Thyroid gland (tissue), 4 donors: ENCODE measurements around the gene PAX8. TPM values are rescaled to one million over a fixed set of nuclear protein-coding genes. Genes with fewer than 3 reads are reported as not detected.

Experiments
- DNase-seq, 2 donors: peaks; one replicate each; pipeline ENCODE4 v3.0.0-alpha.2; 2019
- H3K27ac ChIP-seq, 3 donors: fragments of 200-600 bp; sonication (generic); 1 replicate in 2 of 3; 2 replicates in 1 of 3; pipeline ENCODE4 v1.5.1; 2016 to 2019; ENCODE audit warnings: mild to moderate bottlenecking in 1 of 3, moderate library complexity in 1 of 3
- H3K27me3 ChIP-seq: fragments of 200-600 bp; sonication (generic); one replicate; pipeline ENCODE4 v1.5.1; 2019
- H3K36me3 ChIP-seq, 2 donors: fragments of 200-600 bp; sonication (generic); one replicate each; pipeline ENCODE4 v1.5.1; 2016 to 2019
- H3K4me1 ChIP-seq, 2 donors: fragments of 200-600 bp; sonication (generic); one replicate each; pipeline ENCODE4 v1.5.1; 2017 to 2019
- H3K4me3 ChIP-seq, 3 donors: fragments of 200-600 bp; sonication (generic); replicated peaks in 1 of 3; 1 replicate in 2 of 3; 2 replicates in 1 of 3; pipeline ENCODE4 v1.5.1; 2016; ENCODE audit warnings: mild to moderate bottlenecking in 1 of 3
- H3K9me3 ChIP-seq: fragments of 200-600 bp; sonication (generic); one replicate; pipeline ENCODE4 v1.5.1; 2017
- POLR2A ChIP-seq, 2 donors: fragments of 450-650 bp; IDR thresholded peaks; one replicate each; pipeline ENCODE4 v1.6.1; 2017; ENCODE audit warnings: antibody characterized with exemption in 2 of 2, mild to moderate bottlenecking in 2 of 2, moderate library complexity in 1 of 2
- WGBS, 2 donors: methylation state at CpG; one replicate each; pipeline ENCODE4 v1.1.5; 2017; 5-methylcytosine and 5-hydroxymethylcytosine counted together
- intact Hi-C: fragments of 100-400 bp; cut with DNase I; formaldehyde crosslinking; loops from one replicate; pipeline ENCODE4 v1.15.1; 2023
- total RNA-seq, 4 donors: library from RNA; depleted of rRNA; stranded (reverse); fragments of >200 nt; gene quantifications; one replicate each; pipeline ENCODE4 v1.2.3, GENCODE V29; 2016
- TF ChIP-seq, protein P1 (sequence below), 6 experiments: fragments of 200-600 bp in 3 of 6; fragments of 450-650 bp in 3 of 6; sonication (generic) in 3 of 6; IDR thresholded peaks; one replicate each; pipeline ENCODE4 v1.5.1; 2016 to 2019; ENCODE audit warnings: antibody characterized with exemption in 6 of 6, mild to moderate bottlenecking in 2 of 6, inconsistent platforms in 1 of 6, moderate library complexity in 1 of 6

Gene PAX8
- total RNA-seq, 4 donors from 2014 or later, result 1,318 to 2,156 (median 1,767) TPM

- H3K27me3 ChIP-seq, result no peaks in the 10 kb centered on the region
- peak overlapping the region; percentile 15 to 99 (median 50) for H3K27ac ChIP-seq
- no peak overlapping the region for H3K4me3 ChIP-seq
- peaks cover 23 to 37% of the 10 kb centered on the region in 2 donors for H3K36me3 ChIP-seq
- H3K9me3 ChIP-seq, result no peaks in the 10 kb centered on the region
- WGBS, 2 donors, result 64 to 65% methylated on average over 6 of the region's 6 CpGs
- DNase-seq, result no peak
- peaks cover 78 to 94% of the 10 kb centered on the region in 2 donors for H3K4me1 ChIP-seq
- intact Hi-C loops, result no loop called here
- TF ChIP-seq POLR2A (IDR thresholded peaks at IDR 0.05), result no peak
- TF ChIP-seq, protein P1, sequence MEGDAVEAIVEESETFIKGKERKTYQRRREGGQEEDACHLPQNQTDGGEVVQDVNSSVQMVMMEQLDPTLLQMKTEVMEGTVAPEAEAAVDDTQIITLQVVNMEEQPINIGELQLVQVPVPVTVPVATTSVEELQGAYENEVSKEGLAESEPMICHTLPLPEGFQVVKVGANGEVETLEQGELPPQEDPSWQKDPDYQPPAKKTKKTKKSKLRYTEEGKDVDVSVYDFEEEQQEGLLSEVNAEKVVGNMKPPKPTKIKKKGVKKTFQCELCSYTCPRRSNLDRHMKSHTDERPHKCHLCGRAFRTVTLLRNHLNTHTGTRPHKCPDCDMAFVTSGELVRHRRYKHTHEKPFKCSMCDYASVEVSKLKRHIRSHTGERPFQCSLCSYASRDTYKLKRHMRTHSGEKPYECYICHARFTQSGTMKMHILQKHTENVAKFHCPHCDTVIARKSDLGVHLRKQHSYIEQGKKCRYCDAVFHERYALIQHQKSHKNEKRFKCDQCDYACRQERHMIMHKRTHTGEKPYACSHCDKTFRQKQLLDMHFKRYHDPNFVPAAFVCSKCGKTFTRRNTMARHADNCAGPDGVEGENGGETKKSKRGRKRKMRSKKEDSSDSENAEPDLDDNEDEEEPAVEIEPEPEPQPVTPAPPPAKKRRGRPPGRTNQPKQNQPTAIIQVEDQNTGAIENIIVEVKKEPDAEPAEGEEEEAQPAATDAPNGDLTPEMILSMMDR (IDR thresholded peaks at IDR 0.05), result no peak
Measured at GRCh38 chr2:113258471-113259147, 20.1 kb downstream of the PAX8 start.

DNA sequence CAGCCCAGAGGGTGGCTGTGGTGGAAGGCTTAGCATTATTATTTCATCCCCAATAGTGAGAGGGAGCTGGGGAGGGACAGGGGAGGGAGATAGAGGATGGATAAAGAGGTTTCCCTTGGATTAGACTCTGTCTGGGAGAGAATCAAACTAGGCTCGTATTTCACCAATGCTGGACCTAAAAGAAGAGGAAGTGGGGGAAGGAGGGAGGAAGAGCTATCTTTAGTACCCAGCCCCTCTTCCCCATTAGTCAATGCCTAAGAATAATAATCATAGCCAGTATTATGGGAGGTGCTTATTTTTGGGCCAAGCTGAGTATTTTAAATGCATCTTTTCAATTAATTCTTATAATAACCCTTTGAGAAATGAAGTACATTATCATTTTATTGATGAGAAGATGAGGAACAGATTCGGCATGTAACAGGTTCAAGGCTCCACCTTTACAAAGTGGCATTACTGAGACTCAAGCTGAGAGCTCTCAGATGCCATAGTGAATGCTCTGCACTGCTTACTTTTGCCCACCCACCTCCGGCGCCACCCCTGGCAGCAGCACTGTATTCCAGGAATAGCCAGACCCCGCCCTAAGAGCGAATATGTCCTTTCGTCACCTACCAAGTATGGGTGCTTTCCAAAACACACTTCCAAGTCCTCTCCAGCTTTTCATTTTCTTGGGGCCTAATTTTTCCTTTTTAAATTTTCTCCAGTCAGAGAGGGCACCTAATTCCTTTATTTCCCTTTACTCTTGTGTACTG lies 21.0 kb downstream of the PAX8 start:
- Histone ChIP-seq H3K4me1 (peaks cover 77 to 97% of the 10 kb centered on the region in 2 donors), H3K36me3 (peaks cover 28 to 37% of the 10 kb centered on the region in 2 donors), H3K27ac (peak overlapping the region in 2 of 3 donors; percentile 50 to 99), H3K9me3 (no peaks in the 10 kb centered on the region), H3K4me3 (no peak overlapping the region), H3K27me3 (no peaks in the 10 kb centered on the region)
- TF ChIP-seq, protein P1 (IDR thresholded peaks at IDR 0.05), result no peak
- TF ChIP-seq POLR2A (IDR thresholded peaks at IDR 0.05), result no peak
- DNase-seq, result peak in 1 of 2 donors; percentile 45
- intact Hi-C loops, result no loop called here
- 48 to 52% methylated on average over 7 of the region's 7 CpGs for WGBS, 2 donors

DNA sequence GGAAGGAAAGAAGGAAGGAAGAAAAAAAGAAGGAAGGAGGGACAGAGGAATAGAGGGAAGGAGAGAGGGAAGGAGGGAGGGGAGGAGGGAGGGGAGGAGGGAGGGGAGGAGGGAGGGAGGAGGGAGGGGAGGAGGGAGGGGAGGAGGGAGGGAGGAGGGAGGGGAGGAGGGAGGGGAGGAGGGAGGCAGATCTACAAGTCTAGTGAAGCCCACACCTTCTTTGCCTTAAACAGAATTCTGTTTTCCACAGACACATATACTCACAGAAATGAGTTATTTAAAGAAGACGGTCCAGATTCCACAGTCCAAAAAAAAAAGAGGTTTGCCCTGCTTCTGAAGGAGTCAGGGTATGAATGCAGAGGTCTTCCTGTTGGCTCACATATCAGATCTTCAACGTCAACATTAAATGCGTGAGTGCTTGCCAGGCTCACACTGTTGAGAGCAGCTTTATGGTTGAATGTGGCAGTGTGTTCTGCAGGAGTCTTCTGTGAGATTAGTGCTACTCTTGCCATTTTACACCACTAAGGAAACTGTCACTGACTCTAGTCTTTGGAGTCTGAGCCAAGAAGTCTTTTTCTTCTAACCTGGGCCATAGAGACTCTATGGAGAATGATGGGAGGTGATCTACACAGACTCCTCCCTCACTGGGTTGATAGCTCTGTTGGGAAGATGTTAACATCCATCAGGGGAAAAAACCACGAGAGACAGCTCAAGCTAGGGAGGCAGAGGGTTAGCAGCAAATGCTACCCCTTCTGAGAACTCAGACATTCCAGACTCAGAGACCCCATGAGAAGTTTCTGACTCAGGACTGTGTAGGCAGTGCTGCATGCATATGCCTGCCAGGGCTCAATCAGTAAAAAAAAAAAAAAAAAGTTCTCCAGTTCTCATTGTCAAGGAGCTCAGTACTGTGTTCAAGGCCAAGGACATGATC lies 23.3 kb downstream of the PAX8 start:
- Histone ChIP-seq H3K4me1 (peaks cover 73 to 95% of the 10 kb centered on the region in 2 donors), H3K4me3 (no peak overlapping the region), H3K27me3 (no peaks in the 10 kb centered on the region), H3K9me3 (no peaks in the 10 kb centered on the region), H3K27ac (peak overlapping the region; percentile 15 to 67 (median 45)), H3K36me3 (peaks cover 36 to 41% of the 10 kb centered on the region in 2 donors)
- peak in 1 of 2 donors; percentile 0 for DNase-seq
- TF ChIP-seq, protein P1 (IDR thresholded peaks at IDR 0.05), result no peak
- peak in 1 of 2 donors; percentile 28 for TF ChIP-seq POLR2A (IDR thresholded peaks at IDR 0.05)
- intact Hi-C loops, result no loop called here
- WGBS, 2 donors, result 27 to 32% methylated on average over 4 of the region's 4 CpGs

DNA sequence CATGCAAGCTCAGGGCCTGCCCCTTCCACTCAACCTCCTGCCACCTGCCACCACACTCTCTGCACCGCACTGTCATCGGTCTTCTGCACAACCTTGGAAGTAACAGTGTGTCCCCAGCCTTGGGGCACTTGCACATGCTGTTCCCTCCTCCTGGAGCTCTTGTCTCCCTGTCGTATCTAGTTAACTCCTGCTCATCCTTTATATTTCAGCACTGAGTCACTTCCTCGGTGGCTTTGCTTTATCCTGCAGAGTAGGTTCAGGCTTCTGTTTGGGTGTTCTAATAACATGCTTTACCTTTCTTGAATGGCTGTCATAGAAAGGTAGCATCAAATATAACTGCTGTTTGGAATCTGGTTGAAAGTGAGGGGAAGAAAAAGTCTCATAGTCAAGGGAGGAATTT lies 25.3 kb downstream of the PAX8 start:
- TF ChIP-seq, protein P1 (IDR thresholded peaks at IDR 0.05), result no peak
- no peak for TF ChIP-seq POLR2A (IDR thresholded peaks at IDR 0.05)
- peaks cover 30 to 34% of the 10 kb centered on the region in 2 donors for H3K36me3 ChIP-seq

More for the DNA sequence above, 25.3 kb downstream of the PAX8 start:
- intact Hi-C loops, result no loop called here
- Histone ChIP-seq H3K9me3 (no peaks in the 10 kb centered on the region), H3K27ac (no peak overlapping the region), H3K4me3 (no peak overlapping the region), H3K27me3 (no peaks in the 10 kb centered on the region), H3K4me1 (peaks cover 57 to 94% of the 10 kb centered on the region in 2 donors)
- DNase-seq, result no peak
- 76 to 82% methylated on average over 4 of the region's 4 CpGs for WGBS, 2 donors
